ENCODE data around the gene KIF3B.
"Not testable (repeated sequence)": the region's sequence is repeated elsewhere in the genome, so short reads cannot be mapped to it uniquely, and the experiment has no call there.

KIF3B gene

GRCh38 chr20:32237419-32237818, 40.0 kb upstream of the KIF3B start:
- no peak for DNase-seq (ENCODE audit: low spot score)
- H3K4me3 ChIP-seq: no peak overlapping the region
- H3K27ac ChIP-seq: no peak overlapping the region
- TF ChIP-seq CTCF (IDR thresholded peaks at IDR 0.05): no peak

GRCh38 chr20:32238483-32239425, 38.7 kb upstream of the KIF3B start:
- Histone ChIP-seq H3K4me3 (no peak overlapping the region), H3K27ac (no peak overlapping the region)
- no peak for DNase-seq (ENCODE audit: low spot score)
- no peak for TF ChIP-seq CTCF (IDR thresholded peaks at IDR 0.05)

GRCh38 chr20:32240205-32240604, 37.2 kb upstream of the KIF3B start:
- Histone ChIP-seq H3K27ac (no peak overlapping the region), H3K4me3 (no peak overlapping the region)
- no peak for DNase-seq (ENCODE audit: low spot score)
- TF ChIP-seq CTCF (IDR thresholded peaks at IDR 0.05): no peak

GRCh38 chr20:32241807-32242206, 35.6 kb upstream of the KIF3B start:
- Histone ChIP-seq H3K4me3 (no peak overlapping the region), H3K27ac (no peak overlapping the region)
- no peak for DNase-seq (ENCODE audit: low spot score)
- no peak for TF ChIP-seq CTCF (IDR thresholded peaks at IDR 0.05)

- no peak for TF ChIP-seq CTCF (IDR thresholded peaks at IDR 0.05)
- no peak overlapping the region for H3K27ac ChIP-seq
- no peak overlapping the region for H3K4me3 ChIP-seq
- no peak for DNase-seq (ENCODE audit: low spot score)
These were observed 33.2 kb upstream of the KIF3B start for GRCh38 chr20:32244150-32244823.

- no peak for TF ChIP-seq CTCF (IDR thresholded peaks at IDR 0.05)
- H3K27ac ChIP-seq: no peak overlapping the region
- DNase-seq (ENCODE audit: low spot score): no peak
- no peak overlapping the region for H3K4me3 ChIP-seq
These were observed 32.5 kb upstream of the KIF3B start for GRCh38 chr20:32244959-32245358.

GRCh38 chr20:32246208-32246607, 31.2 kb upstream of the KIF3B start:
- H3K4me3 ChIP-seq; DNase-seq (ENCODE audit: low spot score); H3K27ac ChIP-seq: not testable (repeated sequence)

All from coronary artery (tissue), 2 donors.